SK-N-SH treated with all-trans-retinoic acid at 6 μM for 48 hours (cell line): ENCODE results near the gene TFCP2.

Experiments used
- BACH2 ChIP-seq: fragments of 250-450 bp; sonication (Bioruptor Pico); IDR thresholded peaks from 2 replicates; pipeline ENCODE4 v1.9.0; 2021; ENCODE audit warnings: mild to moderate bottlenecking, borderline replicate concordance
- PATZ1 ChIP-seq: fragments of 250-450 bp; sonication (Bioruptor Pico); IDR thresholded peaks from 2 replicates; pipeline ENCODE4 v1.8.0; 2020; ENCODE audit warnings: mild to moderate bottlenecking, moderate library complexity, borderline replicate concordance
- POU6F1 ChIP-seq: fragments of 250-450 bp; sonication (Bioruptor Pico); IDR thresholded peaks from 2 replicates; pipeline ENCODE4 v1.8.0; 2021; ENCODE audit warnings: low read depth, mild to moderate bottlenecking, moderate library complexity, borderline replicate concordance
- SNAI2 ChIP-seq: fragments of 250-450 bp; sonication (Bioruptor Pico); IDR thresholded peaks from 2 replicates; pipeline ENCODE4 v1.5.0; 2020; ENCODE audit warnings: mild to moderate bottlenecking, moderate library complexity
- TCF4 ChIP-seq: fragments of 250-450 bp; sonication (Bioruptor Pico); IDR thresholded peaks from 2 replicates; pipeline ENCODE4 v1.8.0; 2021; ENCODE audit warnings: mild to moderate bottlenecking, moderate library complexity, borderline replicate concordance
- TOX ChIP-seq: fragments of 250-450 bp; sonication (Bioruptor Pico); IDR thresholded peaks from 2 replicates; pipeline ENCODE4 v1.8.0; 2021; ENCODE audit warnings: mild to moderate bottlenecking, moderate library complexity, borderline replicate concordance
- ZFP30 ChIP-seq: fragments of 450-650 bp; formaldehyde crosslinking; IDR thresholded peaks from 2 replicates; pipeline ENCODE4 v1.5.0; 2022; ENCODE audit warnings: mild to moderate bottlenecking, moderate library complexity
- TF ChIP-seq, protein P1 (sequence below): fragments of 250-450 bp; sonication (Bioruptor Pico); IDR thresholded peaks from 2 replicates; pipeline ENCODE4 v1.5.1; 2021; ENCODE audit warnings: mild to moderate bottlenecking, moderate library complexity
- TF ChIP-seq, protein P2 (sequence below): fragments of 250-450 bp; sonication (Bioruptor Pico); IDR thresholded peaks from 2 replicates; pipeline ENCODE4 v1.5.0; 2020; ENCODE audit warnings: mild to moderate bottlenecking, moderate library complexity

DNA sequence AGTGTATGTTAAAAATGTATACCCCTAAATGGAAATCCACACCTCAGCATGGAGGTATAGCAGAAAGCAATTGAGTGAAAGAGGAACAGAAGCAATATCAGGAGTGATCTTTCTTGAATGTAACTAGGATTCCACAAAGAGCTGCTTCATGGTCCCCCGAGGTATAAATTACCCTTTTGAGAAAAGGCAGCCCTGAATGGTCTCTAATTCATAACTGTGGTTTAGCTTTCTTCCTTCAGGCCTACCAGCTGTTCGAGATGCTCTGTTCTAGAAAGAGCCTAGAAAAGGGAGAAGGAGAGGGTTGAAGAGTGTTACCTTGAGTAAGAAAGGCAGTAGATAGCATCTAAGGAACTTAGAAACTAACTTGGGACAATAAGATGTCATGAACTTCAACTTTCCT, 46.6 kb downstream of the TFCP2 start:
- TF ChIP-seq, protein P1, sequence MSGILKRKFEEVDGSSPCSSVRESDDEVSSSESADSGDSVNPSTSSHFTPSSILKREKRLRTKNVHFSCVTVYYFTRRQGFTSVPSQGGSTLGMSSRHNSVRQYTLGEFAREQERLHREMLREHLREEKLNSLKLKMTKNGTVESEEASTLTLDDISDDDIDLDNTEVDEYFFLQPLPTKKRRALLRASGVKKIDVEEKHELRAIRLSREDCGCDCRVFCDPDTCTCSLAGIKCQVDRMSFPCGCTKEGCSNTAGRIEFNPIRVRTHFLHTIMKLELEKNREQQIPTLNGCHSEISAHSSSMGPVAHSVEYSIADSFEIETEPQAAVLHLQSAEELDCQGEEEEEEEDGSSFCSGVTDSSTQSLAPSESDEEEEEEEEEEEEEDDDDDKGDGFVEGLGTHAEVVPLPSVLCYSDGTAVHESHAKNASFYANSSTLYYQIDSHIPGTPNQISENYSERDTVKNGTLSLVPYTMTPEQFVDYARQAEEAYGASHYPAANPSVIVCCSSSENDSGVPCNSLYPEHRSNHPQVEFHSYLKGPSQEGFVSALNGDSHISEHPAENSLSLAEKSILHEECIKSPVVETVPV, result no peak
- TF ChIP-seq TCF4 (CRISPR knock-in tag) (no peak), POU6F1 (CRISPR knock-in tag) (no peak), ZFP30 (no peak), SNAI2 (CRISPR knock-in tag) (no peak), BACH2 (no peak), TOX (CRISPR knock-in tag) (no peak), PATZ1 (CRISPR knock-in tag) (no peak)
- TF ChIP-seq, protein P2, sequence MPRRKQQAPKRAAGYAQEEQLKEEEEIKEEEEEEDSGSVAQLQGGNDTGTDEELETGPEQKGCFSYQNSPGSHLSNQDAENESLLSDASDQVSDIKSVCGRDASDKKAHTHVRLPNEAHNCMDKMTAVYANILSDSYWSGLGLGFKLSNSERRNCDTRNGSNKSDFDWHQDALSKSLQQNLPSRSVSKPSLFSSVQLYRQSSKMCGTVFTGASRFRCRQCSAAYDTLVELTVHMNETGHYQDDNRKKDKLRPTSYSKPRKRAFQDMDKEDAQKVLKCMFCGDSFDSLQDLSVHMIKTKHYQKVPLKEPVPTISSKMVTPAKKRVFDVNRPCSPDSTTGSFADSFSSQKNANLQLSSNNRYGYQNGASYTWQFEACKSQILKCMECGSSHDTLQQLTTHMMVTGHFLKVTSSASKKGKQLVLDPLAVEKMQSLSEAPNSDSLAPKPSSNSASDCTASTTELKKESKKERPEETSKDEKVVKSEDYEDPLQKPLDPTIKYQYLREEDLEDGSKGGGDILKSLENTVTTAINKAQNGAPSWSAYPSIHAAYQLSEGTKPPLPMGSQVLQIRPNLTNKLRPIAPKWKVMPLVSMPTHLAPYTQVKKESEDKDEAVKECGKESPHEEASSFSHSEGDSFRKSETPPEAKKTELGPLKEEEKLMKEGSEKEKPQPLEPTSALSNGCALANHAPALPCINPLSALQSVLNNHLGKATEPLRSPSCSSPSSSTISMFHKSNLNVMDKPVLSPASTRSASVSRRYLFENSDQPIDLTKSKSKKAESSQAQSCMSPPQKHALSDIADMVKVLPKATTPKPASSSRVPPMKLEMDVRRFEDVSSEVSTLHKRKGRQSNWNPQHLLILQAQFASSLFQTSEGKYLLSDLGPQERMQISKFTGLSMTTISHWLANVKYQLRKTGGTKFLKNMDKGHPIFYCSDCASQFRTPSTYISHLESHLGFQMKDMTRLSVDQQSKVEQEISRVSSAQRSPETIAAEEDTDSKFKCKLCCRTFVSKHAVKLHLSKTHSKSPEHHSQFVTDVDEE, result no peak
